ENCODE data around the gene KIZ.

KIZ gene

GRCh38 chr20:21105429-21106170 lies 20.3 kb upstream of the KIZ start:
- no peak for DNase-seq (ENCODE audit: low read depth)

DNA sequence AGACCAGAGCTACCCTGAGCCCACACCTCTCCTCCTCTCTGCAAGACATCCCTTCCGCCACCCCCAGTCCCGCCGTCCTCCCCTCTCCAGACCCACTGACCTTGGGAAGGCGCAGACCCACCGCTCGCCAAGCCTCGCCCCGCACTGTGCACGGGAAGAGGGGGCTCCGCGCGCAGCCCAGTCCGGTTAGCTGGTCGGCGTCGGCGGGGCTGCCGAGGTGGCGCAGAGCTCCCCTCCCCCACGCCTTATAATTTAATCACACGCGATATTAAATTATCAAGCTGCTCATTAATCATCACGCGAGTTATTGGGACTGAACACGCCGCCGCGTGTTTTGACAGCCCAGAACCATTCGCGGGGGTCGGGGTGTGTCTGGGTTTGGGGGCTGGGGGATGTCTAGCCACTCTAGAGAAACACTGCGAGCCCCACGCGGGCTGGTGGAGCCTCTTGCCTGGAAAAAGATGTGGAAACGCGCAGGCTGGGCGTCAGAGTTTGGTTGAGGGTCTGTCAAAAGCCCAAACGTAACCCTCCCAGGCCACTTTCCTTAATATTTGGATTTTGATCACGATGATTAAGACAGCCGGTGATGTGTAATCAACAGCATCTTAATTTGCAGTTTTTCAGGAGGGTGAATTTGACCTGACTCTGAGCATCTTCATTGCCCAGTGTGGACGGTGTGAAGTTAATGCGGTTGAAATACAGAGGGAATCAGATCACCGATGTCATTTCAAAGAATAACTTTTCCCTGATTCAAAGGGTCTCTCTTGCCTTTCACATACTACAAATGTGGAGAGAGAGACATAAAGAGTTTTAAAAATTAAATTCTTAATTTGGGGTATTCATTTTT lies 19.5 kb upstream of the KIZ start, which contains the start of gene LINC00237:
LINC00237 (minus strand) TSS at position 188 of the 847 bp plus-strand sequence.
- no peak for DNase-seq (ENCODE audit: low read depth)

DNA sequence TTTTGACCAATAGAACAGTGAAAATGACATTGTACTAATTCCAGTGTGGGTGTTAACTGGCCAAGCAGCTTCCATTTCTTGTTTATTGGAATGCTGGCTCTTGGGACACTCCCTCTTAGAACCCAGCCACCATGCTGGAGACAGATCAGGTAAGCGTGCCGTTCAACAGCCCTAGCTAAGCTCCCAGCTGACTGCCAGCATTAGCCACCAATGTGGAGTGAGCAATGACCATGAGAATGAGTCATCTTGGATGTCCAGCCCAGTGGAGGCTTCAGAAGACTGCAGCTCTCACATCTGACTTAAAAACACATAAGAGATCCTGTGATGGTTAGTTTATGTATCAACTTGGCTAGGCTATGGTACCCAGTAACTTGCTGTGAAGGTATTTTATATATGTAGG lies 16.7 kb upstream of the KIZ start:
- no peak for DNase-seq (ENCODE audit: low read depth)

- DNase-seq (ENCODE audit: low read depth), result no peak
Observed at GRCh38 chr20:21110811-21111210, 15.1 kb upstream of the KIZ start.

DNA sequence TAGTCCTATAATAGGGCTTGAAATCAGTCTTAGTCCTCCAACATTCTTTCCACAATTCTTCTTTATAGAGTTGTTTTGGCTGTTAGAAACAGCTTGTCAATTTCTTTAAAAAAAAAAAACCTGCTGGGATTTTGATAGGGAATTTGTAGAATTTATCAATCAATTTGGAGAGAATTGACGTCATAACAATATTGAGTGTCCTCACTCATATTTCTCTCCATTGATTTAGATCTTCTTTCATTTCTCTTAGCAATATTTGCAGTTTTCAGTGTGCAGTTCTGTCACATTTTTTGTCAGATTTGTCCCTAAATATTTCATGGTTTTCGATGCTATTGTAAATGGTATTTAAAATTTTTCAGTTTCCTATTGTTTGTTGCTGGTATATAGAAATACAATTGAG lies 14.5 kb upstream of the KIZ start:
- no peak for DNase-seq (ENCODE audit: low read depth)

- DNase-seq (ENCODE audit: low read depth), result no peak
Observed at GRCh38 chr20:21113697-21114096, 12.2 kb upstream of the KIZ start.

- DNase-seq (ENCODE audit: low read depth), result no peak
Observed at GRCh38 chr20:21114584-21114983, 11.3 kb upstream of the KIZ start.

DNA sequence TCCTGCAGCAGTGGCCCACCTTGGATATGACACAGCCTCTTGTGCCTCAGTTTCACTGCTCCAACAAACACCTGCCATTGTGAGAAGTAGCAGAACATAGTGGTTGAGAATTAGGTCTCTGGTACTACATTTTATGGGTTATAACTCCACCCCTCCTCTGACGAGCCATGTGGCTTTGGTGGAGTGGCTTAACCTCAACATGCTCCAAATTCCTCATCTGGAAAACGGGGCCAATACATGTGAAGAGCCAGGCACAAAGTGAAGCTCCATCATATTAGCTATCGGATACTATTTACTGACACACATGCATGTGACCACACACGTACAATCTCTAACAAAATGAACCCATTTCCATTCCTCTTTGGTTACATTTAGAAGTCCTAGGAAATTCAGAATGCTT lies 8.4 kb upstream of the KIZ start:
- DNase-seq (ENCODE audit: low read depth), result no peak

DNA sequence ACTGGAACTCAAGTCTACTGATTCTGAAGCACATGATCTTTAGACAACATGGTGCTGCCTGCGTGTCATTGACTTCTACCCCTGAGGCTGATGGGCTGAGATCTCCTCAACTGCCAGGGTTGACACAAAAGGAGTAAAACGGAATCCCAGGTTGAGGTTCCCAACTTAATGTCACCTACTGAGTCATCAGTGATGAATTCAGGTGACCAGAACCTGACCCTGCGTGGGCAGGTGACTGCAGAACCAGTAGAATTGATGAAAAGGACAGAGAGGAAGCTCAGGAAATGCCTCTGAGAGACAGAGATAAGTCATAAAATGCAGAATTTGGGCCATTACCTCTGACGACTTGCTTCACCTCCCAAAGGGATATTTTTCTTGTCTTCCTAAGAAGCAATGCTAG lies 7.7 kb upstream of the KIZ start:
- no peak for DNase-seq (ENCODE audit: low read depth)

DNA sequence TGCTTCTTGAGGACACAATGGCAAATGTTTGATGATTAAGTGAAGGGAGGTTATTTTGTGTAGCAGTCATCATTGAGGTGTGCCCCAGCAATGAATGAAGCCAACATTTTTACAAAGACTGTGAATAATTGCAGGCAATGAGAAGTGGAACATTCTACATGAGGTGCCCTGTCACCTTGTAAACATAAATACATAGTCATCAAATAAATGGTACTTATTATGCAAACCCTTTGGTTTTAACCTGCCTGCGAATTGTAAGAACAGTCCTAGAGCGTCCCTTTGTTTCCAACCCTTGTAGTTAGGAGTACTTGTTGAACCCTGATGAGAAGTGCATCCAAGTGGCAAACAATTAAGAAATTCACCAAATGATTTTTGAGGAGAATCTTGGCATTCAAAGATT lies 7.1 kb upstream of the KIZ start:
- DNase-seq (ENCODE audit: low read depth), result no peak

GRCh38 chr20:21124190-21124589 lies 1.7 kb upstream of the KIZ start:
- DNase-seq (ENCODE audit: low read depth), result no peak

- no peak for DNase-seq (ENCODE audit: low read depth)
Observed at GRCh38 chr20:21125072-21125848, 622 bp upstream of the KIZ start.

DNA sequence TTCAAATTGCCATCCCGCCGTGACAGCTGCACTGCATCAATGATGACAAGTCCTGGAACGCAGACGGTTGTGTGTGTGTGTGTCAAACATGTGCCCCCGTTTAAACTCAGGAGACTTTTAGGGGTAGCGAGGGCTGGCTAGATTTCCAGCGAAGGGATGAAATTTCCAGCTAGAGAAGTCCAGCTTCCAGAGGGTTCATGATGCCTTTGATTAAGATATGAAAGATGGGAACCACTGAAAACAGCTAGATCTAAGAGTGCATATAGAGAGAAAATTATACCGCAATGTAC lies 644 bp downstream of the KIZ start:
- no peak for DNase-seq (ENCODE audit: low read depth)

GRCh38 chr20:21127201-21127981 lies 1.5 kb downstream of the KIZ start:
- no peak for DNase-seq (ENCODE audit: low read depth)

- no peak for DNase-seq (ENCODE audit: low read depth)
Observed at GRCh38 chr20:21129861-21130260, 4.0 kb downstream of the KIZ start.

DNA sequence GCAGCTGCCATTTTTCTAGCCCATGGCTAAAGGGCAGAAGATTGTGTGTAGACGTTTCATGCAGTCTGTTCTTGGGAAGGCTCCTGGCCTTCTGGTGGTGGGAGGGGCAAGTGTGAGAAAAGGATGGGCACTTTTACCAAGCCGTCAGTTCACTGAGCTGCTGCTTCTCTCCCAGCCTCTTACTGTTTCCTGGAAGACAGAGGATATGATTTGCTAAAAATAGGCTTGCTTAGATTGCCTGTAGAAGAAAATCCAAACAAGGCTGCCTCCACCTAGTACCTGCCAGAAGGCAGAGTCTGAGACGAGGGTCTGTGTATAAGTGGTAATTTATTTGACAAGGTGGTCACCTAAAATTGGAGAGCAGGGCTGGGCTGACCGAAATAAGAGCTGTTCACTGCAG lies 7.5 kb downstream of the KIZ start:
- DNase-seq (ENCODE audit: low read depth), result no peak

- DNase-seq (ENCODE audit: low read depth), result no peak
Observed at GRCh38 chr20:21133917-21134622, 8.2 kb downstream of the KIZ start.

DNA sequence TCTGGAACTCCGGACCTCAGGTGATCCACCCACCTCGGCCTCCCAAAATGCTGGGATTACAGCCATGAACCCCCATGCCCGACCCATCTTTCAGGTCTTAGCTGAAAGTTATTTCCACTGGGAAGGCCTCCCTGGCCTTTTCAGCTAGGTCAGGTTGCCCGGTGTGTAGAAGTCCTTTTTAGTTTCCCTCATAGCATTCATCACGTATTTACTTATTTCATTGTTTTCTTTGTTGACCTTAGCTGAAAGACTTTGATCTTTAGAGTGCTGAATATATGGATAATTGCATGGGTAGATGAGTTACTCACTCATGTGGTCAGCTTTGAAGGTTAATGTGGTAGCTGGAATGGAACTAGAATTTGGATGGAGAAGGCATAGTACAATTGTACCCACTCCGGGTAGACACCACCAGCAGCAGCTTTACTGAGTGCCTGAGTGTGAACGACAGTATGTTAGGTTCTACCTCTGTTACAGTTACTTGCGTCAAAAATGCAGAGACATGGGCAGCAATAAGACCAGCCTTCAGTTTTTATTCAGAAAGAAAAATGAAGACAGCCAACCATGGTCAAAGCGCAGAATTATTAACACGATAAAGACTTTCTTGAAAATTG lies 9.1 kb downstream of the KIZ start:
- no peak for DNase-seq (ENCODE audit: low read depth)

- DNase-seq (ENCODE audit: low read depth), result no peak
Observed at GRCh38 chr20:21136015-21136732, 10.3 kb downstream of the KIZ start.

GRCh38 chr20:21137078-21137477 lies 11.2 kb downstream of the KIZ start:
- DNase-seq (ENCODE audit: low read depth), result no peak
